HUES64 (cell line): ENCODE results near the gene TM9SF1.

Source experiments
- H3K27ac ChIP-seq: 2 replicates; pipeline ENCODE4 v1.7.0; 2013; ENCODE audit warnings: low read depth, low read length, inconsistent platforms
- H3K27me3 ChIP-seq: 2 replicates; pipeline ENCODE4 v1.6.1; 2013; ENCODE audit warnings: mild to moderate bottlenecking, low read length; ENCODE audit not compliant: insufficient read depth
- H3K36me3 ChIP-seq: 2 replicates; pipeline ENCODE4 v1.6.1; 2013; ENCODE audit warnings: mild to moderate bottlenecking, low read length; ENCODE audit not compliant: insufficient read depth
- H3K4me1 ChIP-seq: 2 replicates; pipeline ENCODE4 v1.6.1; 2013; ENCODE audit warnings: mild to moderate bottlenecking, low read length, moderate library complexity; ENCODE audit not compliant: insufficient read depth
- H3K4me3 ChIP-seq: 2 replicates; pipeline ENCODE4 v1.5.1; 2013; ENCODE audit warnings: mild to moderate bottlenecking, low read length, moderate library complexity
- H3K9ac ChIP-seq: 2 replicates; pipeline ENCODE4 v1.6.1; 2013; ENCODE audit warnings: mild to moderate bottlenecking, low read depth, low read length
- H3K9me3 ChIP-seq: 2 replicates; pipeline ENCODE4 v1.6.1; 2013; ENCODE audit warnings: low read depth, low read length; ENCODE audit not compliant: insufficient read depth
- WGBS: fragments of 150-250, 120-280 bp; methylation state at CpG from one replicate; pipeline ENCODE4 v1.1.7; 2013; ENCODE audit warnings: missing lambda C conversion rate; 5-methylcytosine and 5-hydroxymethylcytosine counted together

Gene TM9SF1

DNA sequence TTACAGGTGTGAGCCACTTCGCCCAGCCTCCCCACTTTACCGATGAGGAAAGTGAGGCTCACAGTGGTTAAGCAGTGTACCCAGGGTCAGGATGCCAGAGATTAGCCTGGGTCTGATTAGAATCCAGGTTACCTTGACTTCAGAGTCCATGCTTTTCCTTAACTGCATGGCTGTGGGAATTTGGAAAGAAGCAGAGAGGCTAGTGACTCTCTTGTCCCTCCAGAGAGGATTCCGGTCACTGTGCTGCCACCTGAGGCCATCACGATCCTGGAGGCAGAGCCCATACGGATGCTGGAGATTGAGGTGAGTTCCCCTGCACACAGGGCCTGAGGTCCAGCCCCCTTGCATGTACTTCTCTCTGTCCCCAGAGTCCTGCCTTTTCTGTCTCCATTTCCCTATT lies 18.6 kb downstream of the TM9SF1 start:
- Histone ChIP-seq H3K9me3 (no peaks in the 10 kb centered on the region), H3K27ac (no peak overlapping the region), H3K4me1 (no peaks in the 10 kb centered on the region), H3K36me3 (peaks cover 59% of the 10 kb centered on the region), H3K27me3 (no peaks in the 10 kb centered on the region), H3K4me3 (no peak overlapping the region), H3K9ac (no peak overlapping the region)
- WGBS: 95% methylated on average over 5 of the region's 5 CpGs

GRCh38 chr14:24172871-24173281 lies 22.4 kb downstream of the TM9SF1 start:
- no peak overlapping the region for H3K27ac ChIP-seq
- H3K9ac ChIP-seq: no peak overlapping the region
- H3K4me1 ChIP-seq: no peaks in the 10 kb centered on the region
- no peaks in the 10 kb centered on the region for H3K27me3 ChIP-seq
- no peaks in the 10 kb centered on the region for H3K9me3 ChIP-seq
- WGBS: 94% methylated on average over 20 of the region's 20 CpGs
- peaks cover 23% of the 10 kb centered on the region for H3K36me3 ChIP-seq
- H3K4me3 ChIP-seq: peak overlapping the region; percentile 70

GRCh38 chr14:24172261-24172860 lies 22.9 kb downstream of the TM9SF1 start:
- Histone ChIP-seq H3K27me3 (no peaks in the 10 kb centered on the region), H3K9ac (no peak overlapping the region; the same call in 1 of the 2 replicates), H3K27ac (no peak overlapping the region), H3K4me3 (peak overlapping the region; percentile 70), H3K9me3 (no peaks in the 10 kb centered on the region), H3K36me3 (peaks cover 18% of the 10 kb centered on the region), H3K4me1 (no peaks in the 10 kb centered on the region)
- 81% methylated on average over 30 of the region's 30 CpGs for WGBS

- no peak within 1 kb of the TSS; the same call in 1 of the 2 replicates for H3K9ac ChIP-seq
- H3K27ac ChIP-seq: no peak within 1 kb of the TSS; the same call in 1 of the 2 replicates
- 12% methylated on average over 63 of the region's 63 CpGs for WGBS
- no peaks in the 10 kb centered on the region for H3K4me1 ChIP-seq
- peaks cover 13% of the 10 kb centered on the region for H3K36me3 ChIP-seq
- H3K27me3 ChIP-seq: no peaks in the 10 kb centered on the region
- H3K4me3 ChIP-seq: peak within 1 kb of the TSS; percentile 70
- H3K9me3 ChIP-seq: no peaks in the 10 kb centered on the region
Measured at GRCh38 chr14:24171422-24172260, 23.6 kb downstream of the TM9SF1 start, which contains the start of gene REC8. TSS of gene REC8 (plus strand) at chr14:24172080. CDS start at chr14:24172553, 473 bp downstream.

DNA sequence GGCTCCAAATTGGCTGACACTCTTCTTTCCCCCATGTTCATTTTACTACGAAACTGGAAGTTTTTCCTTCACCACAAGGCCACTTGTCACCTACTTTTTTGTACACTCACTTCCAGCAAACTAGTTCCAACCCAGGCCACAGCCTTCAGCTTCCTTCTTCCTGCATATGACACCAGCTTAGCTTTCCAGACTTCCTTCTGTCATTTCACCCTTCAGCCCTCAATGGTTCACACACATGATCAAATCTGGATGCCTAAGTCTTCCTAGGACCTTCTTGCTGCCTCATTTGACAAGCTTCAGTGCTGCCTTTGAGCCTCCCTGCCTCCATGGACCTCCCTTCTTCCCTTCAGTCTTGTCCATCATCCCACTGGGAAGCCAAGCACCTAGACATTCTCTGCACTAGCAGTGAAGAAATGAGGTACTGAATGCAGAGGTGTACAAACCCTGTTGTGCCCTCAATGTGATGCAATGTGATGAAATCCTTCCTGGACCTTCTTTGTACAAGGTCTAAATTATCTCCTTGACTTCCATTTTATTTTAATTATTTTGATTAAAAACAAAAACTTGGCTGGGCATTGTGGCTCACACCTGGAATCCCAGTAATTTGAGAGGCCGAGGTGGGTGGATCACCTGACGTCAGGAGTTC lies 27.6 kb downstream of the TM9SF1 start:
- 91% methylated on average over 3 of the region's 3 CpGs for WGBS
- Histone ChIP-seq H3K4me1 (no peaks in the 10 kb centered on the region), H3K9me3 (no peaks in the 10 kb centered on the region), H3K4me3 (no peak overlapping the region), H3K27ac (no peak overlapping the region), H3K36me3 (peaks cover 35% of the 10 kb centered on the region), H3K9ac (no peak overlapping the region), H3K27me3 (no peaks in the 10 kb centered on the region)

DNA sequence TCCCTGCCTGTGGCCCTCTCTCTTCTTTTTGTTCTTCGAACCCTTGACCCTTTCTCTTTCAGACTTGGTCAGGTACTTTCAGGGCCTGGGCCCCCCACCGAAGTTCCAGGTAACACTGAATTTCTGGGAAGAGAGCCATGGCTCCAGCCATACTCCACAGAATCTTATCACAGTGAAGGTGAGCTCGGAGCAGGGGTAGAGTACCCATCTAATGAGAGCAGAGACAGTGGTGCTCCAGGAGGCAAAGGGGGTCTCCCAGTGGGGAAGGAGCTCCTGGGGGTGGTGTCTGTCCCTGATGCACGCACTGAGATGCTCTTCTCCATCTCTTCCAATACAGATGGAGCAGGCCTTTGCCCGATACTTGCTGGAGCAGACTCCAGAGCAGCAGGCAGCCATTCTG lies 29.5 kb downstream of the TM9SF1 start:
- Histone ChIP-seq H3K36me3 (peaks cover 35% of the 10 kb centered on the region), H3K9ac (no peak overlapping the region), H3K27me3 (no peaks in the 10 kb centered on the region), H3K27ac (no peak overlapping the region), H3K9me3 (no peaks in the 10 kb centered on the region), H3K4me1 (peaks cover 3% of the 10 kb centered on the region; the same call in 1 of the 2 replicates), H3K4me3 (no peak overlapping the region)
- WGBS: 93% methylated on average over 5 of the region's 5 CpGs

- Histone ChIP-seq H3K27me3 (no peaks in the 10 kb centered on the region), H3K27ac (no peak overlapping the region), H3K4me3 (no peak overlapping the region), H3K9ac (no peak overlapping the region), H3K9me3 (no peaks in the 10 kb centered on the region), H3K36me3 (peaks cover 48% of the 10 kb centered on the region), H3K4me1 (peaks cover 3% of the 10 kb centered on the region; the same call in 1 of the 2 replicates)
- 94% methylated on average over 14 of the region's 14 CpGs for WGBS
Measured at GRCh38 chr14:24164518-24164991, 30.7 kb downstream of the TM9SF1 start.

DNA sequence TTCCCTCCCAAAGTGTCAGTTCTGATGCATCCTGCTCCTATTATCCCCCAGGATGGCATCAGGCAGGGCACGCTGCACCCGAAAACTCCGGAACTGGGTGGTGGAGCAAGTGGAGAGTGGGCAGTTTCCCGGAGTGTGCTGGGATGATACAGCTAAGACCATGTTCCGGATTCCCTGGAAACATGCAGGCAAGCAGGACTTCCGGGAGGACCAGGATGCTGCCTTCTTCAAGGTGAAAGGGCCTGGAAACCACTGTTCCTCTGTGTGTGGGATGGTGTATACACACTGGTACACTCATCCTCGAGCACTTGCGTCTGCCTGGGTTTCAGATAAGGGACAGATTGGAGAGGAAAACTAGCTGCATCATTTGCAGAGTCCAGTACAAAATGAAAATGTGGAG lies 33.1 kb downstream of the TM9SF1 start:
- Histone ChIP-seq H3K27ac (no peak overlapping the region), H3K9ac (no peak overlapping the region), H3K4me3 (0 out of 2 replicates have a peak overlapping the region, but pooled peaks have one; percentile 58), H3K27me3 (no peaks in the 10 kb centered on the region), H3K9me3 (no peaks in the 10 kb centered on the region), H3K4me1 (peaks cover 3% of the 10 kb centered on the region; the same call in 1 of the 2 replicates), H3K36me3 (peaks cover 66% of the 10 kb centered on the region)
- WGBS: 95% methylated on average over 8 of the region's 8 CpGs

DNA sequence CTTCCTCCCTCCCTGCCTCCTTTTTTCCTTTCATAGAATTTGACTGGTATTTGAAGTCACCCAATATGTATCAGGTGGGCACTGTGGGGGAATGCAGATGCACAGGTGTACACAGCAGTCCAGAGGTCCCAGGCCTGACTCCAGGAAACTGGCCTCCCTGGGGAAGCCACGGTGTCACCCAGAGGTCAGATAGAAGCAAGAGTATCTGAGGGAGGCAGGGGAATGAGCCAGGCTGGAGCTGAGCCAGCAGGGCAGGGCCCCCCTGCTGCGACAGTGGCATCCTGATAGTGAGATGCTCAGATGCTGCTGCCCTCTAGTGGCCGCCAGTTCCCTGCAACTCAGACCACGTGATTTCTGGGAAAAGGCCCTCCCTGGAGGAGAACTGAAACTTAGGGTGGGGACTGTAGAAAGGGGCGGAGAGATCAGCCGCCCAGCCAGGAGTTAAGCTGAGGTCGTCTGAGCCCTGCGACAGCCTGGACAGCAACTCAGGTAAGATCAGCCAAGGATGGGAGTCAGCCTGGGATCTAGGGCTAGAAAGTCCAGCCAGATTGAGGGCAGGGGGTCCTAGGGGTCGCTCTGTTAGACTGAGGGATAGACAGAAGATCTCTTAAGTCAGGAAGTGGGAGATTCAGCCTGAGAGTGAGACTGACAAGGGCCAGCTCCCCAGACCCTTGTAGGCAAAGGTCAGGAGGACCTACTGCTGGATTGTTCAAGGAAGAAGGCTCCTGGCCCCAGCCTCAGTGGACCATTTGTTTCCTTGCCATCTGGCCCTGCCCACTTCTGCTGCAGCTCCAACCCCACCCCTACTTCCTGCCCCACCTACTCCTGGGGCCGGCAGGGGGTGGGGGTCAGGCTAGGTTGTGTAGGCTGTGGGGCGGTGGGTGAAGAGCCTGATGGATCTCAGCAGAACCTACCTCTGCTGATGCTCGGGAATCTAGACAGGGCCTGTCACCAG lies 34.1 kb downstream of the TM9SF1 start, which contains the start of gene IRF9:
TSS of gene IRF9 (plus strand) at position 416 of the 955 bp plus-strand sequence. CDS start 880 bp downstream, outside the sequence.
- H3K4me3 ChIP-seq: peak within 1 kb of the TSS; percentile 58
- no peaks in the 10 kb centered on the region for H3K9me3 ChIP-seq
- H3K27ac ChIP-seq: peak within 1 kb of the TSS; percentile 19; the same call in 1 of the 2 replicates
- H3K9ac ChIP-seq: peak within 1 kb of the TSS; percentile 62; the same call in 1 of the 2 replicates
- peaks cover 3% of the 10 kb centered on the region; the same call in 1 of the 2 replicates for H3K4me1 ChIP-seq
- peaks cover 70% of the 10 kb centered on the region for H3K36me3 ChIP-seq
- WGBS: 21% methylated on average over 12 of the region's 12 CpGs
- H3K27me3 ChIP-seq: no peaks in the 10 kb centered on the region

GRCh38 chr14:24160499-24160849 lies 34.8 kb downstream of the TM9SF1 start:
- Histone ChIP-seq H3K4me3 (no peak overlapping the region), H3K4me1 (peaks cover 3% of the 10 kb centered on the region; the same call in 1 of the 2 replicates), H3K27ac (no peak overlapping the region; the same call in 1 of the 2 replicates), H3K36me3 (peaks cover 70% of the 10 kb centered on the region), H3K27me3 (no peaks in the 10 kb centered on the region), H3K9me3 (no peaks in the 10 kb centered on the region), H3K9ac (no peak overlapping the region)
- WGBS: 93% methylated on average over 4 of the region's 4 CpGs
